Type B pancreatic cell (in vitro differentiated cells): Measurements from ENCODE around the gene MTMR10. TPM values are rescaled to one million over a fixed set of nuclear protein-coding genes. Genes with fewer than 3 reads are reported as not detected.

Source experiments
- DNase-seq: peaks from one replicate; pipeline ENCODE4 v3.0.0; 2021; ENCODE audit warnings: mixed read lengths; ENCODE audit not compliant: unreplicated experiment; ENCODE audit errors: extremely low spot score
- H3K27ac Mint-ChIP-seq: 2 replicates; pipeline ENCODE4 v1.8.0; 2021; ENCODE audit warnings: mild to moderate bottlenecking, mixed read lengths
- H3K27me3 Mint-ChIP-seq: 2 replicates; pipeline ENCODE4 v1.8.0; 2021; ENCODE audit warnings: mixed read lengths
- H3K36me3 Mint-ChIP-seq: 2 replicates; pipeline ENCODE4 v1.8.0; 2021; ENCODE audit warnings: mixed read lengths
- H3K4me1 Mint-ChIP-seq: one replicate; pipeline ENCODE4 v1.8.0; 2021; ENCODE audit warnings: mixed read lengths; ENCODE audit not compliant: unreplicated experiment
- H3K4me3 Mint-ChIP-seq: 2 replicates; pipeline ENCODE4 v1.8.0; 2021; ENCODE audit warnings: mild to moderate bottlenecking, mixed read lengths
- H3K9me3 Mint-ChIP-seq: 2 replicates; pipeline ENCODE4 v1.8.0; 2021; ENCODE audit warnings: mixed read lengths
- total RNA-seq: library from RNA; stranded (reverse); gene quantifications from 2 replicates; pipeline ENCODE4 v1.2.1, GENCODE V29; 2021; ENCODE audit warnings: low replicate concordance
- TF ChIP-seq, protein P1 (sequence below): fragments of 200-600 bp; sonication (generic); conservative IDR thresholded peaks from 2 replicates; pipeline ENCODE4 v1.5.0; 2021; ENCODE audit warnings: antibody characterized with exemption, mild to moderate bottlenecking

Gene MTMR10
- total RNA-seq, 1 donor from 2014 or later, result 16.7 TPM

DNA sequence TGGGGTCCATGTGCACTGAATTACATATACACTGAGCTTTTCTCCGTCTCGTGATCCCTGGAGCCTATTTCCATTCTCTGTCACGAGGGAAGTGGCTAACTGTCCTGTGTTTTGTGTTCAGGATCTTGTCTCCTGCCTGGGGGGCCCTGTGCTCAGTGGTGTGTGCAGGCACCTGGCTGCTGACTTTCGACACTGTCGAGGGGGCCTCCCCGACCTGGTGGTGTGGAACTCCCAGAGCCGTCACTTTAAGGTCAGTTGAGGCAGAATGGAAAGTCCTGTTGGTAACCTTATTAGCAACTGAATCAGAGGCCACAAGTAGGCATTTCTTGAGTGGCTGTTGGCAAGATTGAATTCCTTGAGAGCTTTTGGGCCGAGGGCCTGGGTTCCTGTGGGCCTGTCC is 61.0 kb downstream of the MTMR10 start:
- no peak overlapping the region for H3K4me3 Mint-ChIP-seq
- no peaks in the 10 kb centered on the region for H3K27me3 Mint-ChIP-seq
- TF ChIP-seq, protein P1, sequence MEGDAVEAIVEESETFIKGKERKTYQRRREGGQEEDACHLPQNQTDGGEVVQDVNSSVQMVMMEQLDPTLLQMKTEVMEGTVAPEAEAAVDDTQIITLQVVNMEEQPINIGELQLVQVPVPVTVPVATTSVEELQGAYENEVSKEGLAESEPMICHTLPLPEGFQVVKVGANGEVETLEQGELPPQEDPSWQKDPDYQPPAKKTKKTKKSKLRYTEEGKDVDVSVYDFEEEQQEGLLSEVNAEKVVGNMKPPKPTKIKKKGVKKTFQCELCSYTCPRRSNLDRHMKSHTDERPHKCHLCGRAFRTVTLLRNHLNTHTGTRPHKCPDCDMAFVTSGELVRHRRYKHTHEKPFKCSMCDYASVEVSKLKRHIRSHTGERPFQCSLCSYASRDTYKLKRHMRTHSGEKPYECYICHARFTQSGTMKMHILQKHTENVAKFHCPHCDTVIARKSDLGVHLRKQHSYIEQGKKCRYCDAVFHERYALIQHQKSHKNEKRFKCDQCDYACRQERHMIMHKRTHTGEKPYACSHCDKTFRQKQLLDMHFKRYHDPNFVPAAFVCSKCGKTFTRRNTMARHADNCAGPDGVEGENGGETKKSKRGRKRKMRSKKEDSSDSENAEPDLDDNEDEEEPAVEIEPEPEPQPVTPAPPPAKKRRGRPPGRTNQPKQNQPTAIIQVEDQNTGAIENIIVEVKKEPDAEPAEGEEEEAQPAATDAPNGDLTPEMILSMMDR, result no peak

DNA sequence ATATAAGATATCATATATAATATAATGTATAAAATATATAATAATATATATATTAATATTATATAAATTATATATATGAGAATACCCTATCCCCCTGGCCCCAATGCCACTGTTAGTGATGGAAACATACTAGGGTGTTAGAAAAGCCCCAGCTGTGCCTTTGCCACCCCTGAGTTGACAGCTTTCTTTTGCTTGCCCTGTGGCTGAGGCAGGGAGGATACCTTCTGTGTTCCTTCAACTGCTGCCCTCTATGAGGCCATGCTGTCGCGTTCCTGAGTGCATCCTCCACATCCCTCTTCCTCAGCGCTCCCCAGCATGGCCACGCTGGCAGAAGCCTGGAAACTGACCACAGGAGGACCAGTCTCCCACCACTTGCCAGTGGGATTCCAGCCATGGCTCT is 61.4 kb downstream of the MTMR10 start:
- no peaks in the 10 kb centered on the region for H3K27me3 Mint-ChIP-seq
- H3K9me3 Mint-ChIP-seq, result no peaks in the 10 kb centered on the region
- no peak overlapping the region for H3K27ac Mint-ChIP-seq
- H3K4me3 Mint-ChIP-seq, result no peak overlapping the region
- H3K36me3 Mint-ChIP-seq, result peaks cover 28% of the 10 kb centered on the region
- DNase-seq, result no peak
- TF ChIP-seq, protein P1, result no peak
- H3K4me1 Mint-ChIP-seq, result no peaks in the 10 kb centered on the region

More for the DNA sequence above, 61.0 kb downstream of the MTMR10 start:
- no peaks in the 10 kb centered on the region for H3K4me1 Mint-ChIP-seq
- DNase-seq, result no peak
- no peak overlapping the region for H3K27ac Mint-ChIP-seq
- peaks cover 28% of the 10 kb centered on the region for H3K36me3 Mint-ChIP-seq
- H3K9me3 Mint-ChIP-seq, result no peaks in the 10 kb centered on the region

DNA sequence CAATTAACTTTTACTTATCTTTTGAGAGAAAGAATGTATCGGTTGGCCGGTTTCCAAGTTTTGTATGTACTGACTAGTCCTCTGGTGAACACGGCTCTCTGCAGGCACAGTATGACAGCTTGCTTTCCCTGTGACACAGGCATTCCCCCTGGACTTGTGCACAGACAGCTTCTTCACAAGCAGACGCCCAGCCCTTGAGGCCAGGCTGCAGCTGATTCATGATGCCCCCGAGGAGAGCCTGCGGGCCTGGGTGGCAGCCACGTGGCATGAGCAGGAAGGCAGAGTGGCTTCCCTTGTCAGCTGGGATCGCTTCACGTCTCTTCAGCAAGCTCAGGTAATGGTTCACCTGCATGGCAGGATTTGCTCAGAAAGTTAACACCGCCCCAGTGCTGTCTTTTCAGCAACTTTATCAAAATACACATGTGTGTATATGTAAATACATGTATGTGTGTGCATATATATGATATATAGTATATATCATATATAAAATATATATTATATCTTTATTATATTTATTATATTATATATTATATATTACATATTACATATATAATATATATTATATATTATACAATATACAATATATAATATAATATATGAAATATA is 62.3 kb downstream of the MTMR10 start:
- Mint-ChIP-seq H3K9me3 (no peaks in the 10 kb centered on the region), H3K4me1 (no peaks in the 10 kb centered on the region), H3K27me3 (no peaks in the 10 kb centered on the region), H3K4me3 (no peak overlapping the region), H3K36me3 (peaks cover 28% of the 10 kb centered on the region), H3K27ac (no peak overlapping the region)
- DNase-seq, result no peak
- TF ChIP-seq, protein P1, result no peak

DNA sequence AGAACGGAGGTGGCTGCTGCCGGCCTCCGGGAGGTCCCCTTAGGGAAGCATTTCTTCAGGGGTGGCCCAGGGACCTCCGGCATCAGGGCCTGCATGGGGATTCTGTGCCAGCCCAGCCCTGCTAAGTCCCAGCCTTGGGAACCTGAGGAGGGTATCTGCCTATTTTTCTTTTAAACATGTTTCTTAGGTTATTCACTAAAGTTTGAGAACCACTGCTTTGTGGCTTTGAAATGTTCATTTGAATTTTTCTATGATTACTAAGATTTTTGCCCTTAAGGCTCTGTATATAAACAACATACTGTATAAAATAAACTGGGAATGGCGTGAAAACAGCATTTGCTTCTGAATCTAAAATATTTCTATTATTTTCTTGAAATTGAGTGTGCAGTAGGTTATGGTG is 63.4 kb downstream of the MTMR10 start:
- DNase-seq, result no peak
- Mint-ChIP-seq H3K4me3 (no peak overlapping the region), H3K4me1 (no peaks in the 10 kb centered on the region), H3K27ac (no peak overlapping the region), H3K27me3 (no peaks in the 10 kb centered on the region), H3K36me3 (peaks cover 30% of the 10 kb centered on the region), H3K9me3 (no peaks in the 10 kb centered on the region)
- TF ChIP-seq, protein P1, result no peak

DNA sequence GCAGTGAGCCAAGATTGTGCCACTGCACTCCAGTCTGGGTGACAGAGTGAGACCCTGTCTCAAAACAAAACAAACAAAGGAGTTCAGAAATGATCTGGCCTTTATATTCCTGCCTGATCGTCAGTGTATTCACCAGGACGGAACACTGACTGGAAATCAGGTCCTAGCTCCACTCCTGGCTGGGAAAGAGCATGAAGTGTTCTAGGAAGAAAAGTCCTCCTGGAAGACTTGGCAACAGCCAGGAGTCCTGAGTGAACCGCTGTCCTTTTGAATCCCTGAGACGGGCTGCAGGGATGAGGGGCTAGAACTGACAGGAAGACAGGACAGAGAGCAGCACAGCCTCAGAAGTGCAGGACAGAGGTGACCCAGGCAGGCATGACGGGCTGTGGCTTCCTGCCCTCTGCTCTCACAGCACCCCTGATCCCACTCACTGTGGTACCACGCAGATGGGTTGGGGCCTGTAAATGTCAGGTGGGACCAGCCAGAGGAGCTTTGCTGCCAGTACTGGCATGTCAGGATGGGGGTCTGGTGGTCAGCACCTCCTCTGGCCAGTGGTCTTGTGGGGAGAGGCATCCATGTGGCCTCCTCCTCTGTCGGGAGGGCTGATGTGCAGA is 64.2 kb downstream of the MTMR10 start:
- no peaks in the 10 kb centered on the region for H3K9me3 Mint-ChIP-seq
- TF ChIP-seq, protein P1, result no peak
- no peaks in the 10 kb centered on the region for H3K27me3 Mint-ChIP-seq
- DNase-seq, result no peak
- H3K4me3 Mint-ChIP-seq, result no peak overlapping the region
- H3K4me1 Mint-ChIP-seq, result peaks cover 7% of the 10 kb centered on the region
- no peak overlapping the region for H3K27ac Mint-ChIP-seq
- peaks cover 32% of the 10 kb centered on the region for H3K36me3 Mint-ChIP-seq
